ENCODE data around the gene HS3ST2.

GRCh38 chr16:22806811-22807210 lies 7.2 kb upstream of the HS3ST2 start:
- TF ChIP-seq CTCF (IDR thresholded peaks at IDR 0.05) (no peak), POLR2A (IDR thresholded peaks at IDR 0.05) (no peak)
